Activated CD4-positive, CD25-positive, alpha-beta regulatory T cell treated with anti-CD3 and anti-CD28 coated beads, Interleukin-2, amount 50 U/mL, for 72 hours (primary cell): Measurements from ENCODE around the gene IDS.
"Not testable (repeated sequence)": the region's sequence is repeated elsewhere in the genome, so short reads cannot be mapped to it uniquely, and the experiment has no call there.

Experiments
- DNase-seq: peaks from one replicate; pipeline ENCODE4 v3.0.0; 2021

Gene IDS

DNA sequence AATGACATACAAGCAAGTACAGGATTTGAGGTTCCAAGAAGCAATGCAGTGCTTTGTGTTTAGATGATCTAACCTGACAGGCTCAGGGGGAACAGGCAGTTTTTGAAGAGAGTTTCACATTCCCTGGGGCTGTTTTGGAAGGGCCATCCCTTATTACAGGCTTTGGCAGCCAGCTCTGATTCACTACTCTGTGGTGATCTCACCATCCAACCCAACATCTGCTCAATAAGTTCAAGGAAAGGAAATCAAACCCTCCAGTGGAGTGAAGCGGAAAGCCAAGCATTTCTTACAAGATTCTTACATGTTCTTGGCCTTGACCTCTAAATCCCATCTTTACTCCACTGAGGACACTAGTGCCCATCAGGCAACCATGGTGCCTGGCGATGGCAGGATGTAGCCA, 7.5 kb downstream of the IDS start:
- DNase-seq: no peak

DNA sequence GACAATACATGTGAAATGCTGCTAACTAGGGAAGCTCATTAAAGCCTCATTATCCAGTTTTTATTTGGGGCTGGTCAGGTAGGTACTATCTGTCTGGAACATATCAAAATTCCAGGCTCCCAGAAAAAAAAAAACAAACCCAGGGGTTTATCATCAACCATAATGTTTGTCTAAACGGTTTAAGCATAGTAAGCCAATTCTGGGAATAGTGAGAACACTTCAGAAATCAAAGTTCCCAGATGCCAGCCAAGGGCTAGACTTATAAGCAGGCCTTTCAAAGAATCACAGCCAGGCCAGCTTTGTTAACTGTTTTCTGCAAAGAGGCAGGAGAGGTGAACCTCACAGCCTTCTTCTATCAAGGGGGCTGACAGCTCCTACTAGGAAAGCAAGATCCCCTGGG, 8.1 kb downstream of the IDS start:
- DNase-seq: no peak

DNA sequence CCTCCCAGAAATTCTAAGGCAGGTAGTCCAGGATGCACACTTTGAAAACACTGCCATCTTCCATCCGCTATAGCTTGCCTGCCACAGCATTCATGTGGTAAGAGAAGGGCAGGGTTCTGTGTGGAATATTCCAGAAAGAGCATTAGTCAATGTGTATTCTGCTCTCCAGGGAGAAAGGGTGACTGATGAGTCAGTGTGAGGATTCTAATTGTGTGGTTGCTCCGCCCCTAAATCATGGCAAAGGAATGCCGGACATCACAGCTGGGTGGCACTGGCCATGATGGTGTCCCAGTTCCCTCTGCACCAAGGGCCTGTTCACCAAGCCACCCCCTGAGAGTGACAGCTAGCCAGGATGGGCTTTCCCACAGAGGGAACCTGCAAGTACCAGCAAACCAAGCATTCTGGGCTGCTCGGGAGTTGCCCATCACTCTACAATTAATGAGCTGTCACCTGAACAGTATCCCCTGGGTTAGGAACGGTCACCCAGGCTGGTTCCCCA, 9.5 kb downstream of the IDS start:
- DNase-seq: no peak

DNA sequence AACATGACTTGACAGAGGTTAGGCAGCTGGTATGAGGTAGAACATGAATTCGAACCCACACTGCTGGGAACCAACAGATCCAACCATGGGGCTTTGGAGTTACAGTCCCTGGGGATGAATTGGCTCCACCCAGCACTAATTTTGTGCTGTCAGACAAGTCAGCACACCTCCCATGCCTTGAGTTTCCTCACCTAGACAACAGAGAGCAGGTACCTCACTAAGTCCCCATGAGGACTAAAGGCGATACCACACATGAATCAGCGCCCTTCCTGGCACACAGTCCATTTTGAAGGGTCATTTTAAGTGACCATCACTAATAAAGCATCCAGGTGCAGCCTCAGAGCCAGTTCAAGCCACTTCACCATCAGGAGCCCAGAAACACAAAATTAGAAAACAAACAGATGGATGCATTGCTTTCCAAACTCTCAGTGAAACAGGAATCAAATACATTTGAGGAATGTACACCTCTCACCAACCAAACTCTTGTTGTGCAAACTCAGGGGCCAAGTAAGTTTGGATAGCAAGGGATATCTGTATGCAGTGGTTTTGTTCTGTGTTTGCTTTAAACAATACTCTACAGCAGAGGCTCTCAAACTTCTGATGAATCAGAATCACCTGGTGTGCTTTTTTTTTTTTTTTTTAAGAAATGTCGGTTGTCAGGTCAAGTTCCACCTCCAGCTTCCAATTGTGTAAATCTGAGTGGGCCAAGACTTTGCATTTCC, 10.1 kb downstream of the IDS start:
- DNase-seq: no peak

DNA sequence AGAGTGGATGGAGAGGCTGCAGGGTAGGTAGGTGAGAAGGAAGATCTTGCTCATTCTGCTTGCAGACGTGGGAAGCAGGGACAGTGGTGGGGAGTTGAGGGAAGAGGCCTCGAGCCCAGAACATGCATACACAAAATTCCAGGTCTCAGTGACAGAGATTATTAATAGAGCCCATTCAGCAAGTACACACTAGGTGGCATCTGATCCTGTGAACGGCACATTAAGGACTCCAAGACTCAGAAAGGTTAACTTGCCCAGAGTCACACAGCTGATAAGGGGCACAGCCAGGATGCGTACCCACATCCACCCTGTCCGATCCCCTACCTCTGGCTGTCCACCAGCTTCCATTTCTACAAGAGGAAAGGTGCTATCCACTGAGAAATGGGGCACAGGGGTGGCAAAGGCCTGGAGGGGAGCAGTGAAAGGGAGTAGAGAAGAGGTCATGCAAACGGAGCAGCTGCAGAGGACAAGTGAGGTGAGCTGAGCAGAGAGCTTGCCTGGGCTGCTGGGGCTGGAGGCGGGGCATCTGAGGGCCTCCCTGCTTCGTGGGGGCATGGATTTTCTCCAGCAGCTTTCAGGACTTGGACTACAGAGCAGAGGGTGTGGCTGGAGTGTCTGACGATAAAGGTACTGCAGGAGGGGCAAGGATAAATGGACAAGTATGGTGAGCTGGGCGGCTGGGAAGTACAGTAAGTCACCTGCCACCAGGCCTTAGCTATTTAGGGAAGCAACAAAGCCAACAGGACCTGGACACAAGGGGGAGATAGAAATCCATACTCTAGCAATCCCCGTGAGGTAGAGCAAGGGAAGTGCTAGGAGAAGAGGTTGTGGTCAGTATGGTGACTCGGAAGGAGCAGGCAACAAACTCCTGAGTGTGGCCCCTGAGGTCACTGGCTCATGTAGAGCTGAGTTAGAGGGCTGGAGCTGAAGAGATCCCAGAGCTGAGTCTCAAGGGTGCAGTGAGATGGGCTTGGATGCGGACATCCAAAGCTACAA, 11.2 kb downstream of the IDS start:
- no peak for DNase-seq

DNA sequence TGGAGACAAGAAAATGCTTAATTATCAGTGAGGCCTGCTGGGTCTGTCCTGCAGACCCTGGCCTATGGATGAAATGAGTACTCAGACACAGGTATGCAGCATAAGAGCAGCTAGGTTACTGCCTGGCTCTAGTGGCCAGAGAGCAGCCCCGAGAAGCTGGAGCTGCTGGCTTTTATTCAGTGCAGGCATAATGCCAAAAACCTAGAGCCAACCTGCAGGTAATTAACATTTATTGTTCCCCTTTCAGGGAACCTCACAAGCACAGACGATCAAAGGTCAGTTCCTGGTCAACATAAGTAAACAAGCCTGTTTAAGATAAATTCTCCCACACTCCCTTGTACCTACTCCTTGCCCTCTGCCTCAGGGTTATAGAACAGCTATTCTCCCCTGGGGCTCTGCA, 13.3 kb downstream of the IDS start:
- no peak for DNase-seq

DNA sequence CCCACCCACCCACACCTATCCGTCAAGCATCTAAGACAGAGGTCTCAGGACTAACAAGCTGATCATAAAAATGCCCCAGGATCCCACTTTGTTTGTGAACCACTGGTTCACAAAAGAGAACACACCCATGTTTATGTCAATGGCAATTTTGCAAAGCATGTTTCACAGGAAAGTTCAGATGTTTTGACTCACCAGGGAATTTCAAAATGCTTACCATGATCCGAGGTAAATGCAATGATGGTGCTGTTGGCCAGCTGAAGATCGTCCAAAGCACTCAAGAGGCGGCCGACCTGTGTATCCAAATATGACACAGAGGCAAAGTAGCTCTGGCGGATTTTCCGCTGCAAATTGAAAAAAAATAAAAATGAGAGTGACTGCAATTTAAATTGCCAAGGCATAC, 15.0 kb downstream of the IDS start:
- DNase-seq: no peak

DNA sequence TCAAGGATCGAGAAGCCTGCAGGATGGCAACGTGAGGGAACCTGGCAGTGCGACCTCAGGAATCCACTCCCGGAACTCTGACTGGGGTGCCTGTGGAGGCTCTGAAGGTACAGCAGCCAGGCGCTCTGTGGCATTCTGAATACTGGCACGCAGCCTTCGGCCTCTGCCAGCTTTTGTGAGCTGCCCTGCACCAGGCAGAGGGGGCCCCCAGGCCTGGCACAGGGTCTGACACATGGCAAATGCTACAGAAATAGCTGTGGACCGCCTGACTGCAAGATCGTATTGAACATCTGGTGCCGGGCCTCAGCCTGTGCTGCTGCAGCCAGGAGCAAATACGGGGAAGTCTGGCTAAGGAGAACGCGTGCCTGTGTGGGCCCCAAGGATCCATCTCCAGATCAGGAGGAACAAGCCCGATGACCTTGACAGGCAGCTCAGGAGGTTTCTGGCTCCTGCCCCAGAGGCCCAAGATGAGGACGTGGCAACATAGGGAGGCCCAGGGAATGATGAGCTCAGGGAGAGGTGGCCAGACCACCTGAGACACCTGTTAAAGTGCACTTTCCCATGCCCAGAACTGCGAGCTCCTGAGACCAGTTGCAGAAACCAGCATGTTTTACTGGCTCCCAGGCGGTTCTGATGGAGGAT, 16.6 kb downstream of the IDS start:
- not testable (repeated sequence) for DNase-seq

DNA sequence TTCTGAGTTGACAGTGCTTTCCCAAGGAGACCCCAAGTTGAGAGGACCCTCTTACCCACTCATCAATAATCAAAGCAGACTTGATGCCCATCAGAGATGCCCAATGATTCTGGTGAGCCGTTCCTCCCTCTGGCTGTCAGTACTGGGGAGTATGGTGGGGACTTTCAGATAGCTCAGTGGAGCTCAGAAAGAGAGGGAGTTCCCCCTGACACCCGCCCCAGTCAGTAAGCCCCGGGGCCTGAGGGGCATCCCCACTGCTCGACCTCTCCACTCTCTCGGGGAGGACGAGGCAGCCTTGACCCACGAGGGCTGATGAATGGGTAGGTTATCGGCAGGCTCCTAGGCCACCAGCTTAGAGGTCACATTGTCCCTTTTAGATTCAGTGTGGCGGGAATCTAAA, 17.1 kb downstream of the IDS start:
- DNase-seq: not testable (repeated sequence)

DNA sequence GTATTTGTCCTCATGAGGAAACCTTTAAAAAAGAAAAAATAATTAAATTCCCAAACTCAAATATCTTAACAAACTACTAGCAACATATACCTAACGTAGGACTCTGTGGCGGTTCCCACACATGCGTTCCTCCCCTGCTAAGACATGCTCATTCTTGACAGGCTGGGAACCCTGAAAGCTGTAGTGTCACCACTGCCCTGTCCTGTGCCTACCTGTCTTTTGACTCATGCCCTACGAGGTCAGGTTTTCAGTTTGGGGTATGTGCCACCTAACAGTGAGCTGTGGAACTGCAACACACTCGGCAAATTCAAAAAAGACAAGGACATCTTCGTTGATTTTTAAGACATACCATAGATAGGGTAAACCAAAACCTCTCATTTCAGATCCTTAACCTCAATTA, 17.8 kb downstream of the IDS start:
- no peak for DNase-seq

DNA sequence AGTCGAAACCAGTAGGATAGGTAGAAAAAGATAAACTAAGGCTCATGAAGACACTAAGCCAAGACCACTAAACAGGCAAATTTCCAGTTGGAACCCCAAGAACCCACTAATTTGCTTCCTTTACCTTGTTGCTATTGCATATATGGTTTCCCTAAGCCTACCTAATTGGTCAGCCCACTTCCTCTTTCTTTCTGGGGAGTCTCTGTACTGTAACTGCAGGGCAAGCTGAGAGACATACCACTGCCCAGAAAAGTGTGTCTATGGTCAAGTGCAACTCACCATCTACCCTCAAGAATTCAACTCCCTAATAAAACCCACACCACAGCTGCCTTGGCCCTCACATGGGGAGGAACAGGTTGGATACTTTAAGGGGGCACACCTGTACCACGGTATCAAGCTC, 28.6 kb downstream of the IDS start:
- no peak for DNase-seq

DNA sequence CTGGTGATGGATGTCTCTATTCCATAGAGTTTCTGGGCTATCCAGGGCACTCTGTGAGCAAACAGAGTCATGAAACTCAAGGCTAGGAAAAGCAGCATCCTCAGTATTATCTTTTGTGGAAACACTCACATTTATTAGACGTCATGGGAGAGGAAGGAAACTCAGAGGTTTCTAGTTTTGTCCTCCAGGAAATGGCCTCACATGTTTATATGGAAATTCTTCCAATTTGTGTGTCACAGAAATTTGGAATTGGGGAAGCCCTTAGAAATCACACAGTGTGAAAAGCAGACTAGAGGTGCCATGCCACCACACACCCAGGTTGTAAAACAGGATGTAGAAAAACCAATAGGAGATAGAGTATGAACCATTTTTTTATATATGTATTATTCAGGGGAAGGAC, 31.1 kb downstream of the IDS start:
- no peak for DNase-seq

DNA sequence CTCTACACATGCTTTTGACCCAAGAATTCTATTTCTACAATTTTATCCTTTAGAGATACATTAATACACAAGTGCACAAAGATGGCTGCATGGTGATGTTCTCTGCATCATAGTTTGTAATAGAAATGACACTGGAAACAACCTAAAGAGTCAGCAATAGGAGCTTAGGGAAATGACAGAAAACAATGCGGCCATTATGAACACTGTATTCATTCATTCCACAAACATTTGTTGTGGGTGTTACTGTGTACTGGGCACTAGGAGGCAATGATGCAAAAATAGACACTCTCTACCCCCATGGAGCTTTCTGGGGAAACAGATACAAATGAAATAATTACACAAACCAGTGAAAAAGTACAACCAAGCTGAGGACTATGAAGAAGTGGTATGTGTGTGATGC, 32.0 kb downstream of the IDS start:
- no peak for DNase-seq

DNA sequence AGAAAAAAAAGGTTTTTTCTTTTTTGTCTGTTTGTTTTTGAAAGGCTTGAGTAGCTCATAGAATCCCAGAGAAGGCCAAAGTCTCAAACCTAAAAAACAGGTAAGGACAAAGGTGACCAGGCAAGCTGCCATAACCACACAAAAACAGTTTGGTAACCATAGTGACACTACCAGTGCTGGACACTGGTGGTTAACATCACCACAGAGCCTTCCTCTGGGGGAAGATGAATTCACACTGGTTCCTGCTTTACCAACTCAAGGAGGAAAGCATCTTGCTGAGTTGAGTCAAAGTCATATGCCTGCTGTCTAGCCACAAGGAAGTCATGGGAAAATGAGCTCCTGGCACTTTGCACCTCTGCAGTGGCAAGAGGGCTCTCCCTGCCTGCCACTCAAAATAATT, 32.5 kb downstream of the IDS start:
- no peak for DNase-seq

DNA sequence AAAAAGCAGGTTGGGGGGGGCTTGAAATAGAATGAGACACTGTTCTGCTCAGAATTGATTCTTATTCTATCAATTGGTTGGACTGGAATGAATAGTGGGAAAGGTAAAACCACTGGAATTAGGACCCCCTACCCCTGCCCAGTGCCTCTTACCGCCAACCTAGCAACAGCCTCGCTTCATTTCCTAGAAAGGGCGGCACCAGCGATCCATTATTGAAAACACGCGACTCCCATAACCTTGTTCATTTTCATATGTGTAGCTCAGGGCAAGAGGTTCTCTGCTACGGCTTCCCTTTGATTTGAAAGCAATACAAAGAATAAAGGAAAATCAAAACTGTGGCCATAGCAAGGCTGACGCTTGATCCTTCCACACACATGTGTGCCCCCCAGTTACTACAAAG, 33.7 kb downstream of the IDS start:
- no peak for DNase-seq

DNA sequence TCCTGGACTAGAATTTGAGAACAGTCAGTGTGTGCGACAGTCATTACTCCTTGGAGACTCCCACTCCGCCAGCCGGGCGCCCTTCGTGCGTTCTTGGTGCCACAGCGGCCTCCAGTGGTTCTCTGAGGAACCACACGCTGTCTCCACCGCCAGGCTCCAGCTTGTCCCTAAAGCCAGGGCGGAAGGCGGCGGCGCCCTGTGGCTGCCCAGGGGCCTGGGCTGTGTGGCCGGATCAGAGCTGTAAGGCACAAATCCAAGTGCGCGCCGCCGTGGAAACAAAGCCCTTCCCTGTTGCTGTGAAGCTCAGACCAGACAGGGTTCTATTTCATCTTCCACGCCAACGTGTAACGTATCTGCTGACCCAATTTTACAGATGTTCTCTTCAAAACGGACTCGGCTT, 34.2 kb downstream of the IDS start:
- DNase-seq: peak; percentile 72

DNA sequence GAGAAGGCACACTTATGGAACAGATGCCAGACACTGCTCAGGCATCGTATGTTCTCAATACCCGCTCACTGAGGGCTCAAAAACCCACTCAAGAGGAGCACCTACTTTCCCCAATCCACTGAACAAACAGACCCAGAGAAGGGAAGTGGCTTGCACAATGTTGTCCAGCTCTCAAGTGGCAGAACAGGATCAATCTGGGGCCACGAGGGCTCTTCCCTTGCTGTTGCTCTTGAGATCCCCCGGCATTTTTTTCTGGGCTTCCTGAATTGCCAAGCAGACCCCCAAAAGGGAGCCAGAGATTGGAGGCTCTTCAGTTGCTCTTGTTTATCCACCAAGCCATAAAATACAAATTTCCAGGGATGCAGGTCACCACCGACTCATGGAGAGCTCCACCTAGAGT, 35.7 kb downstream of the IDS start:
- DNase-seq: no peak

DNA sequence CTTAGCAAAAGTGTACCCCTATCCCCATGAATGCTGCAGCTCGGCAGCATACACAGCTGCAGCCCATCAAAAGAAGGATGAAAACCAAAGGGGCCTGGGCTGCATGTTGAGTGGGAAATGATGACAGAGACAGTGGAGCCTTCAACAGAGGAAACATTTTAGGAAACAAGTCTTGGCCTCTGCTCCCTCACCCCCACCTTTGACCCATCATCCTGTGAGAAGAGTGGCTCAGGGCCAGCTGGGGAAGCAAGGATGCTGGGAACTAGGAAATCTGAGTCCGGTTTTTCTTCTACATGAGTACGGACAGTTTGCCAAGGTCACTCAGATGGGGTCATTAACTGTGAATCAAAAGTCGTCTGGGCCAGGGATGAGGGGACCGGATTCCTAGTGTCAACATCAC, 37.2 kb downstream of the IDS start:
- DNase-seq: no peak

DNA sequence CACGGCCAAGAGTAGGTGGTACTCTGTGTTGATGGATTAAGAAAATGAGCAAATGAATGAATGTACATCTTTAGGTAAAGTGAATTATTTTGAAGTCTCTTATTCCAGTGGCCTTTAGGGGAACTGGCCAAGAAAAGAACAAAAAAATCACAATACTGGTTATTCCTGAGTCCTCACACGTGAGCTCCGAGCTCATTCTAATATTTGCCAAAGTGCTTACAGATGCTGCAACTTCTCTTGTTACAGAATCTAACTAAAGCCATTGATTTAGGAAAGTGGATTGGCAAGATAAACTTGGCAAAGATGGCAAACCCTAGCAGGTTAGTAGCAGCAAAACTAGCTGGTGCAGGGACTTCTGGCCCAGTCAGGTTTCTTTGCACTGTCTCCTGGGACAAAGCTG, 37.6 kb downstream of the IDS start:
- no peak for DNase-seq

DNA sequence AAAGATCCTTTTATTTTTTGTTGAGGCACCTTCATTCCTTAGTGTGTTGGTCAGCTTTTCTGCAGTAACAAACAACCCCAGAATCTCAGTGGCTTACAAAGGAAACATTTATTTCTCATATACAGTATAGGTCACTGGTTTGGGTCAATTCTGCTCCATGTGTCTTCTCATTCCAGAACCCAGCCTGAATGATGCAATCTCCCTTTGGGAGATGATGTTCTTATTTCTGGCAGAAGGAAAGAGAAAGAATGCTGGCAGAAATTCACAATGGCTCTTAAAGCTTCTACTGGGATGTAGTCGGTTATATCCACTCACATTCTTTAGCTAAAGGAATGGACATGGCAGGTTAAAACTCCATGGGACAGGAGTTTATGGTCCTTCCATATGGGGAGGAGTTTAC, 42.3 kb downstream of the IDS start:
- DNase-seq: no peak

DNA sequence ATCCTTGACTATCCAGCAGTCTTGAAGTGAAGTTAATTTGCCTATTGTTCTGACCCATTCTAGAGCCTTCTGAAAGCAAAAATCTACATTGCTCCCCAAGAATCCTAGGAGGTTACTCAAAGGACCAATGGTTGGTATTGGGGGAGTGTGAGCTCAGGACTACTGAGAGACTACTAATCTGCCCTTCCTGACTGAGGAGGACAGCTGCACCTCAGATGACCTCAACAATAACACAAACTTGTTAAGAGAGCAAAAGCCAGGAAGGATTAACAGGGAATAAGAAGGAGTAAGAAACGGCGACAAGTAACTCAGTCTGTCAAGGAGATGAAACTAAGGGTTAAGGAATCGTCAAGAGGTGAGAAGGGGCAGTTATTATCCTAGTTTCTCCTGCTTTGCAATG, 43.4 kb downstream of the IDS start:
- DNase-seq: no peak

DNA sequence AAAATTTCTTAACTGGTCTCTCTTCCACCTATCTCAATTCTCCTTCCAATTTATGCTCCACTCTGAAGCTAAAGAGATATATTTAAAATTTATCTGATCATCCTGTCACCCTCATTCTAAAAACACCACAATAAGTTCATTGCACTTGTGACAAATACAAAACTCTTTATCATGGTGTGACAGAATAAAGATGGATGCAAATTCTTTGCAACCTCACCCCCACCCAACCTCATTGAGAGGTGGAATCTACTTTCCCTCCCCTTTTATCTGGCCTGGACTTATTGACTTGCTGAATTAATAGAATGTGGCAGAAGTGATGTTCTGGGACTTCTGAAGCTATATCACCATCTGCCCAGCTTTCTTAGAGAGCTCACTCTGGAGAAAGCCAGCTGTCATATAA, 46.5 kb downstream of the IDS start:
- DNase-seq: no peak

DNA sequence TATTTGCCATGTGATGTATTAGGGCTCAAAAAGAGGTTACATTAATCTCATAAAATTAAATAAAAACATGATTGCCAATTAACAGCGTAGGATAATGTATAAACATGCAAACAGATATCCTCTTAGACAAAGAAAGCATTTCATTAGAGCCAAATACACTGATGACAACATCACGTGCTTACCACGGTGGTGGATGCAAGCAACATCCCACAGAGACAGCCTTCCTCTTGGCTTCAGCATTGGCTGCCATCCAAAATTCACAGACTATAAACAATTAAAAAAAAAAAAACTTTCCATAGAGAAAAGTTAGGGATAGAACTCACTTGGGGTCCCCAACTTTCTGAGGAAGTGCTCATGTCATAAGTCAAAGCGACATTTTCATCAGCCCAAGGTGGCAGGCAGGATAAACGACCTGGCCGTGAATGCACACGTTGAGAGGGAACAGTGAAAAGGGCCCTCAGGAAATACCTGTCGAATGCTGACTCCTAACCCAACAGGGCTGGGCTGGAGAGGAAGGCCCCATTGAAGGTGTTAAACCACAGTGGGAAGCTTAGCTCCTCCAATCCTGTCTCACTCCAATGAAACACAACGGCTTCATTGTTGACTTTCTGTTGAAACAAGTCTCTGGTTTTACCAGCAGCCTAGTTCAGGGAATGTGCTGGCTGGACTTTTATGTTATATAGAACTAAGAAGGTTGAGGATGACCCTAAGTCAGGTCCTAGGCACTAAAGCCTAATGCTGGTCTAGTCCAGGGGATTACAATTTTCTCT, 48.4 kb downstream of the IDS start:
- DNase-seq: no peak
